K562 (cell line): ENCODE measurements around the gene IBA57. TPM values are rescaled to one million over a fixed set of nuclear protein-coding genes. Genes with fewer than 3 reads are reported as not detected.
A peak's percentile ranks its signal among the peaks of the same experiment; 100 is the strongest.

Source experiments
- ATAC-seq: fragments of 200-7000 bp; cut with Tn5 transposase; 3 replicates; pipeline ENCODE4 v1.9.1; 2020; ENCODE audit warnings: moderate library complexity
- BruUV-seq: library from RNA; stranded (reverse); fragments of 400-500 nt; replicated peaks from 2 replicates; lab custom pipeline; 2021; lab: Mats Ljungman, UMichigan
- CTCF ChIA-PET: fragments of 300-600 bp; formaldehyde crosslinking; extraction: SDS; loops from one replicate; lab custom pipeline; 2021; ENCODE audit warnings: low intra/inter-chr PET ratio; lab: Yijun Ruan, JAX
- POLR2A ChIA-PET: fragments of 300-600, 350-650 bp; sonication (Branson Sonifier 250); formaldehyde crosslinking; extraction: SDS; loops from one replicate; lab custom pipeline; 2021; ENCODE audit warnings: antibody characterized with exemption, inconsistent platforms; lab: Yijun Ruan, JAX
- DNase-seq, 4 experiments: peaks; one replicate each; pipeline versions ENCODE4 v3.0.0 to v3.0.0-alpha.2; 2011 to 2018; ENCODE audit warnings: low spot score in 3 of 4, mixed read lengths in 3 of 4; ENCODE audit errors: extremely low read depth in 1 of 4
- FAIRE-seq: peaks from 2 replicates; lab custom pipeline; 2011; peaks lifted over from hg19 to GRCh38; lab: Jason Lieb, UNC
- H2AFZ ChIP-seq: 2 replicates; pipeline ENCODE4 v1.6.0; 2011; ENCODE audit warnings: low read depth, low read length, control low read depth, inconsistent platforms
- H3K27ac ChIP-seq: fragments of 200-600 bp; 3 replicates; pipeline ENCODE4 v1.8.0; 2011; ENCODE audit warnings: low read depth, mild to moderate bottlenecking, control low read depth, inconsistent platforms, low read length, moderate library complexity, mixed read lengths; ENCODE audit errors: extremely low read depth
- H3K27me3 ChIP-seq, 2 experiments: fragments of 300-600 bp in 1 of 2; 2 replicates in 1 of 2; 3 replicates in 1 of 2; pipeline versions ENCODE4 v1.6.0 to v1.8.0; 2011; ENCODE audit warnings: inconsistent platforms in 2 of 2, low read length in 2 of 2, mild to moderate bottlenecking in 1 of 2, mixed read lengths in 1 of 2, moderate library complexity in 1 of 2; ENCODE audit not compliant: control insufficient read depth in 2 of 2, insufficient read depth in 2 of 2
- H3K36me3 ChIP-seq: fragments of 300-600 bp; 3 replicates; pipeline ENCODE4 v1.8.0; 2011; ENCODE audit warnings: mild to moderate bottlenecking, low read length, inconsistent platforms; ENCODE audit not compliant: control insufficient read depth, insufficient read depth
- H3K4me1 ChIP-seq, 2 experiments: fragments of 200-600 bp in 1 of 2; replicated peaks in 1 of 2; 2 replicates in 1 of 2; 3 replicates in 1 of 2; pipeline versions ENCODE4 v1.5.1 to v1.8.0; 2011; ENCODE audit warnings: inconsistent platforms in 2 of 2, low read length in 2 of 2, mild to moderate bottlenecking in 1 of 2, mixed read lengths in 1 of 2, moderate library complexity in 1 of 2; ENCODE audit not compliant: control insufficient read depth in 2 of 2, insufficient read depth in 2 of 2
- H3K4me2 ChIP-seq: 2 replicates; pipeline ENCODE4 v1.6.1; 2011; ENCODE audit warnings: low read length, control low read depth, inconsistent platforms, mixed read lengths; ENCODE audit not compliant: insufficient read depth
- H3K4me3 ChIP-seq: fragments of 200-600 bp; sonication (generic), shearing (Covaris generic); 2 replicates; pipeline ENCODE4 v1.5.1; 2016; ENCODE audit warnings: control low read depth, inconsistent platforms
- H3K79me2 ChIP-seq: fragments of 200-600 bp; 3 replicates; pipeline ENCODE4 v1.8.0; 2011; ENCODE audit warnings: low read length, inconsistent platforms; ENCODE audit not compliant: control insufficient read depth, insufficient read depth
- H3K9ac ChIP-seq, 2 experiments: 2 replicates each; pipeline versions ENCODE4 v1.6.0 to v1.6.1; 2011; ENCODE audit warnings: low read depth in 2 of 2, low read length in 2 of 2, control low read depth in 1 of 2, inconsistent platforms in 1 of 2, mild to moderate bottlenecking in 1 of 2, mixed read lengths in 1 of 2; ENCODE audit not compliant: insufficient read depth in 1 of 2
- H3K9me1 ChIP-seq: one replicate; pipeline ENCODE4 v1.6.0; 2011; ENCODE audit warnings: inconsistent platforms, mild to moderate bottlenecking, low read length, moderate library complexity; ENCODE audit not compliant: control insufficient read depth, insufficient read depth
- H3K9me3 ChIP-seq: replicated peaks from 2 replicates; pipeline ENCODE4 v1.5.1; 2011; ENCODE audit warnings: low read depth, low read length, inconsistent platforms; ENCODE audit not compliant: control insufficient read depth, insufficient read depth
- H4K20me1 ChIP-seq: replicated peaks from 2 replicates; pipeline ENCODE4 v1.6.1; 2011; ENCODE audit warnings: low read length, inconsistent platforms, mixed read lengths; ENCODE audit not compliant: control insufficient read depth, insufficient read depth
- FOSL1 ChIP-seq: fragments of 200-800 bp; sonication (Bioruptor generic); conservative IDR thresholded peaks from 2 replicates; pipeline ENCODE4 v1.6.1; 2016; ENCODE audit warnings: missing genetic modification characterization, missing compliant biosample characterization
- KDM5B ChIP-seq: fragments of 200-600 bp; sonication (generic); IDR thresholded peaks from 2 replicates; pipeline ENCODE4 v1.6.1; 2012; ENCODE audit warnings: low read depth, mild to moderate bottlenecking, moderate library complexity, low read length, control low read depth, inconsistent platforms; ENCODE audit not compliant: insufficient replicate concordance
- L3MBTL2 ChIP-seq: fragments of 450-650 bp; IDR thresholded peaks from 2 replicates; pipeline ENCODE4 v1.6.1; 2016; ENCODE audit warnings: mild to moderate bottlenecking, moderate library complexity
- TBL1XR1 ChIP-seq, 2 experiments: IDR thresholded peaks; 2 replicates each; pipeline ENCODE4 v1.6.1; 2012; ENCODE audit warnings: improper control_type of control experiment in 2 of 2, low read length in 2 of 2, mild to moderate bottlenecking in 1 of 2
- whole genome bisulfite sequencing: fragments of 100-300 bp; shearing (Covaris generic); methylation state at CpG from one replicate; pipeline ENCODE4 v1.1.6; 2016; ENCODE audit warnings: low coverage, mixed read lengths; ENCODE audit not compliant: insufficient coverage; ENCODE audit errors: missing lambda C conversion rate; 5-methylcytosine and 5-hydroxymethylcytosine counted together
- in situ Hi-C: fragments of 300-500 bp; cut with MboI; formaldehyde crosslinking; loops from 4 replicates; pipeline ENCODE4 v1.15.0; 2018; ENCODE audit warnings: inconsistent platforms, mixed read lengths
- intact Hi-C: fragments of 100-400 bp; cut with micrococcal nuclease; formaldehyde crosslinking; loops from 2 replicates; pipeline ENCODE4 v1.14.2; 2022
- polyA plus RNA-seq, 8 experiments: library from polyadenylated mRNA; depleted of rRNA in 4 of 8; stranded (reverse) in 5 of 8; unstranded in 3 of 8; fragments of >200 nt; fragmentation: Nextera tagmentation in 2 of 8; fragmentation: Illumina TruSeq in 1 of 8; extraction: Ambion mirVana in 2 of 8; extraction: Trizol in 1 of 8; gene quantifications; 2 replicates each; pipeline versions ENCODE4 v1.2.1 to v1.2.3, GENCODE V29; 2011 to 2014; ENCODE audit warnings: inconsistent platforms in 1 of 8, missing spikeins in 1 of 8
- total RNA-seq, 7 experiments: library from RNA; depleted of rRNA in 6 of 7; stranded (reverse); fragments of >200 nt in 6 of 7; fragmentation: Illumina TruSeq in 2 of 7; extraction: Trizol in 2 of 7; gene quantifications; 2 replicates each; pipeline versions ENCODE4 v1.2.1 to v1.2.3, GENCODE V29; 2011 to 2021; ENCODE audit warnings: low replicate concordance in 1 of 7

The IBA57 gene
- total and polyA plus RNA-seq, 9 of the 15 experiments (the other 6 are each of a cell fraction or from before 2014, with no cell fraction given): 0.77 to 15.5 (median 2.7) TPM

DNA sequence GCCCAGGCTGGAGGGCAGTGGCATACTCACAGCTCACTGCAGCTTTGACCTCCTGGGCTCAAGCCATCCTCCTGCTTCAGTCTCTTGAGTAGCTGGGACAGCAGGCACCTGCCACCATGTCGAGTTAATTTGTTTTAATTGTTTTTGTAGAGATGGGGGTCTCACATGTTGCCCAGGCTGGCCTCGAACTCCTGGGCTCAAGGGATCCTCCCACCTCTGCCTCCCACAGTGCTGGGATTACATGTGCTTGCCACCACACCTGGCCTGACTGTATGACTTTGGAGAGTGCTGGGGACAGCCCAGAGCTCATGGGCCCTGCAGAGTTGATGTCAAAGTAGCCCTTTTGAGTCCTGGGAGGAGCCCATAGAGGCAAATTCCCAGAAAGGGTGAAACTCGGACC is 44.1 kb downstream of the IBA57 start:
- peaks cover 9 to 27% of the 10 kb centered on the region in 2 experiments; a peak in 3 of 5 replicates for H3K27me3 ChIP-seq
- H3K4me3 ChIP-seq: no peak overlapping the region
- H3K4me1 ChIP-seq: peaks cover 0 to 58% of the 10 kb centered on the region in 2 experiments; a peak in 2 of 5 replicates
- ChIA-PET CTCF (no interaction called here), POLR2A (interaction anchor here (0.5 to 1.6 kb wide), 4 partner anchors 26 to 309 kb away, joined by 3 to 6 read pairs (median 3); a partner anchor contains a TSS)
- no TSS peak for BruUV-seq
- H3K9me1 ChIP-seq: no peaks in the 10 kb centered on the region
- no peaks in the 10 kb centered on the region for H3K79me2 ChIP-seq
- H3K4me2 ChIP-seq: no peak overlapping the region
- H3K27ac ChIP-seq: no peak overlapping the region
- ATAC-seq (no peak), FAIRE-seq (no peak), DNase-seq (no peak)
- TF ChIP-seq FOSL1 (no peak), L3MBTL2 (no peak), TBL1XR1 (IDR thresholded peaks at IDR 0.05; ENCODE audit: low read length in 2 of 2) (no peak), KDM5B (peak; percentile 2)
- H4K20me1 ChIP-seq: no peaks in the 10 kb centered on the region; the same call in 1 of the 2 replicates
- no peaks in the 10 kb centered on the region for H3K36me3 ChIP-seq
- 0 out of 4 replicates have a peak overlapping the region, but pooled peaks of 1 of the 2 experiments have one; percentile 20 for H3K9ac ChIP-seq
- peaks cover 3% of the 10 kb centered on the region; the same call in 1 of the 2 replicates for H3K9me3 ChIP-seq
- in situ Hi-C loops (no loop called here), intact Hi-C loops (loop anchor here (5.0 kb wide), 1 partner anchor 308 kb away; no protein-coding TSS in a partner anchor)
- no peak overlapping the region for H2AFZ ChIP-seq
- 7% methylated on average over 3 of the region's 3 CpGs for WGBS
